ENCODE data around the gene ABCA12.

- no peak for TF ChIP-seq POLR2AphosphoS5 (IDR thresholded peaks at IDR 0.05)
- TF ChIP-seq CTCF (IDR thresholded peaks at IDR 0.05), result no peak
- no peak for TF ChIP-seq POLR2A (IDR thresholded peaks at IDR 0.05)
Observed at GRCh38 chr2:215149486-215149885, 11.1 kb upstream of the ABCA12 start.
